HG03354 (cell line): ENCODE results near the gene REM1.

ENCODE experiments used
- ATAC-seq: cut with Tn5 transposase; IDR thresholded peaks from one replicate; pipeline ENCODE4 v1.9.1; 2021; ENCODE audit warnings: mild to moderate bottlenecking; ENCODE audit not compliant: unreplicated experiment, poor library complexity, severe bottlenecking

The REM1 gene

GRCh38 chr20:31476643-31477215 lies 1.6 kb downstream of the REM1 start:
- ATAC-seq, result no peak

- ATAC-seq, result no peak
These were observed 8.9 kb downstream of the REM1 start for GRCh38 chr20:31484001-31484400.

GRCh38 chr20:31485450-31486339 lies 10.6 kb downstream of the REM1 start:
- no peak for ATAC-seq

- ATAC-seq, result no peak
These were observed 13.0 kb downstream of the REM1 start for GRCh38 chr20:31488115-31488514.

GRCh38 chr20:31489152-31489551 lies 14.1 kb downstream of the REM1 start:
- no peak for ATAC-seq

GRCh38 chr20:31490752-31491151 lies 15.7 kb downstream of the REM1 start:
- ATAC-seq, result no peak

- no peak for ATAC-seq
These were observed 19.0 kb downstream of the REM1 start for GRCh38 chr20:31494131-31494530.

GRCh38 chr20:31496761-31497295 lies 21.7 kb downstream of the REM1 start:
- no peak for ATAC-seq

GRCh38 chr20:31497838-31498540 lies 22.9 kb downstream of the REM1 start:
- ATAC-seq, result no peak

- no peak for ATAC-seq
These were observed 25.4 kb downstream of the REM1 start for GRCh38 chr20:31500527-31500926.

GRCh38 chr20:31502884-31503673 lies 28.0 kb downstream of the REM1 start:
- peak; percentile 97 for ATAC-seq

- no peak for ATAC-seq
These were observed 30.8 kb downstream of the REM1 start for GRCh38 chr20:31505903-31506302.

GRCh38 chr20:31508517-31509244 lies 33.6 kb downstream of the REM1 start:
- no peak for ATAC-seq

GRCh38 chr20:31514154-31515071 lies 39.3 kb downstream of the REM1 start, which contains the start of gene HM13:
Gene HM13 (plus strand): TSS chr20:31514442. CDS start chr20:31514552, 110 bp downstream.
- peak; percentile 90 for ATAC-seq

GRCh38 chr20:31515072-31515774 lies 40.1 kb downstream of the REM1 start:
- no peak for ATAC-seq

GRCh38 chr20:31515775-31516107 lies 40.7 kb downstream of the REM1 start:
- ATAC-seq, result no peak

GRCh38 chr20:31516166-31516565 lies 41.1 kb downstream of the REM1 start:
- no peak for ATAC-seq
